Muscle of back (tissue), 11 donors: Measurements from ENCODE around the gene KIF25. TPM values are rescaled to one million over a fixed set of nuclear protein-coding genes. Genes with fewer than 3 reads are reported as not detected.

Source experiments
- DNase-seq, 3 donors: peaks; one replicate each; pipeline versions ENCODE4 v3.0.0 to v3.0.0-alpha.2; 2013
- polyA plus RNA-seq, 10 donors: library from polyadenylated mRNA; unstranded; fragments of 120-200 nt; gene quantifications; one replicate each; pipeline ENCODE4 v1.2.1, GENCODE V29; 2013; ENCODE audit not compliant: insufficient read length in 10 of 10

KIF25 gene
- polyA plus RNA-seq, 10 donors: 0.37 to 2.0 (median 0.80) TPM

- no peak for DNase-seq
These were observed 18.7 kb downstream of the KIF25 start for GRCh38 chr6:168016176-168016620.

- peak in 1 of 3 donors; percentile 62 for DNase-seq
These were observed 19.5 kb downstream of the KIF25 start for GRCh38 chr6:168016721-168017525.

- DNase-seq: no peak
These were observed 20.2 kb downstream of the KIF25 start for GRCh38 chr6:168017629-168018028.

- DNase-seq: no peak
These were observed 21.2 kb downstream of the KIF25 start for GRCh38 chr6:168018664-168019063.

GRCh38 chr6:168020242-168020641 lies 22.8 kb downstream of the KIF25 start:
- DNase-seq: no peak

GRCh38 chr6:168021581-168021980 lies 24.1 kb downstream of the KIF25 start:
- DNase-seq: no peak

GRCh38 chr6:168022488-168023321 lies 25.2 kb downstream of the KIF25 start:
- no peak for DNase-seq

GRCh38 chr6:168024951-168025510 lies 27.6 kb downstream of the KIF25 start:
- no peak for DNase-seq

GRCh38 chr6:168025831-168026710 lies 28.6 kb downstream of the KIF25 start:
- no peak for DNase-seq

- DNase-seq: no peak
These were observed 29.5 kb downstream of the KIF25 start for GRCh38 chr6:168026925-168027324.

GRCh38 chr6:168027521-168027920 lies 30.1 kb downstream of the KIF25 start:
- no peak for DNase-seq

- no peak for DNase-seq
These were observed 30.7 kb downstream of the KIF25 start for GRCh38 chr6:168028181-168028580.

- DNase-seq: no peak
These were observed 32.2 kb downstream of the KIF25 start for GRCh38 chr6:168029459-168030217.

- no peak for DNase-seq
These were observed 32.8 kb downstream of the KIF25 start for GRCh38 chr6:168030218-168030746.

GRCh38 chr6:168030908-168031307 lies 33.4 kb downstream of the KIF25 start:
- peak in 1 of 3 donors; percentile 69 for DNase-seq

- DNase-seq: peak; percentile 74 to 86 (median 78)
These were observed 34.0 kb downstream of the KIF25 start for GRCh38 chr6:168031411-168031971.

- DNase-seq: peak; percentile 30 to 84 (median 55)
These were observed 34.7 kb downstream of the KIF25 start for GRCh38 chr6:168032005-168032760.

GRCh38 chr6:168033791-168034190 lies 36.3 kb downstream of the KIF25 start:
- no peak for DNase-seq

- DNase-seq: no peak
These were observed 37.1 kb downstream of the KIF25 start for GRCh38 chr6:168034537-168034936.
